Vagina (tissue), 2 donors: Measurements from ENCODE around the gene PDE5A.

Source experiments
- CTCF ChIP-seq, 3 experiments: fragments of 450-650 bp in 2 of 3; fragments of 200-600 bp in 1 of 3; sonication (generic) in 1 of 3; IDR thresholded peaks; one replicate each; pipeline ENCODE4 v1.5.1; 2017 to 2019; ENCODE audit warnings: antibody characterized with exemption in 3 of 3, mild to moderate bottlenecking in 2 of 3, moderate library complexity in 2 of 3
- POLR2A ChIP-seq, 2 donors: fragments of 450-650 bp; IDR thresholded peaks; one replicate each; pipeline ENCODE4 v1.6.1; 2017; ENCODE audit warnings: antibody characterized with exemption in 2 of 2, mild to moderate bottlenecking in 2 of 2, moderate library complexity in 2 of 2
- POLR2AphosphoS5 ChIP-seq, 2 donors: sonication (generic); formaldehyde crosslinking; IDR thresholded peaks; one replicate each; pipeline ENCODE4 v1.9.0; 2017; ENCODE audit warnings: antibody characterized with exemption in 2 of 2, mild to moderate bottlenecking in 2 of 2, low read depth in 1 of 2; ENCODE audit not compliant: insufficient read depth in 1 of 2

- no peak for TF ChIP-seq POLR2A (IDR thresholded peaks at IDR 0.05)
- TF ChIP-seq CTCF (IDR thresholded peaks at IDR 0.05): no peak
- TF ChIP-seq POLR2AphosphoS5 (IDR thresholded peaks at IDR 0.05; ENCODE audit: insufficient read depth in 1 of 2, low read depth in 1 of 2): no peak
These were observed 26.2 kb downstream of the PDE5A start for GRCh38 chr4:119602366-119602765.
